ENCODE results near the gene SHBG. TPM values are rescaled to one million over a fixed set of nuclear protein-coding genes. Genes with fewer than 3 reads are reported as not detected.

SHBG gene
- total and polyA plus RNA-seq, 10 of the 15 experiments (the other 5 are each of a cell fraction or from before 2014, with no cell fraction given), result not detected

GRCh38 chr17:7583253-7584109 is 46.5 kb upstream of the SHBG start, which contains the start of gene MPDU1:
MPDU1 (plus strand) TSS chr17:7583852; CDS start chr17:7583863, 11 bp downstream.
- Histone ChIP-seq H3K4me3 (peak within 1 kb of the TSS; percentile 75), H3K9ac (ENCODE audit: control insufficient read depth, insufficient read depth, low read length) (peak within 1 kb of the TSS; percentile 100), H3K27ac (ENCODE audit: control insufficient read depth, insufficient read depth) (peak within 1 kb of the TSS; percentile 99), H3K27me3 (replicated peaks in 1 of 2; ENCODE audit: control insufficient read depth in 2 of 2, insufficient read depth in 2 of 2, low read length in 1 of 2) (no peaks in the 10 kb centered on the region), H2AFZ (ENCODE audit: control insufficient read depth, low read depth, low read length) (peak within 1 kb of the TSS; percentile 100), H3K4me2 (ENCODE audit: control insufficient read depth, insufficient read depth) (peak within 1 kb of the TSS; percentile 98), H3K36me3 (ENCODE audit: control insufficient read depth in 2 of 2, insufficient read depth in 2 of 2, low read length in 1 of 2) (peaks cover 5 to 12% of the 10 kb centered on the region in 2 experiments; a peak in 3 of 4 replicates), H4K20me1 (ENCODE audit: control insufficient read depth, insufficient read depth) (no peaks in the 10 kb centered on the region; the same call in 1 of the 2 replicates), H3K4me1 (ENCODE audit: control insufficient read depth, insufficient read depth, low read length) (peaks cover 38% of the 10 kb centered on the region), H3K79me2 (ENCODE audit: control insufficient read depth, insufficient read depth, low read length) (peaks cover 32% of the 10 kb centered on the region), H3K9me3 (replicated peaks; ENCODE audit: control insufficient read depth, insufficient read depth, low read length) (no peaks in the 10 kb centered on the region)
- ATAC-seq (peak; percentile 77), FAIRE-seq (peak; percentile 98), DNase-seq (ENCODE audit: low read depth, low spot score) (peak; percentile 84)
- ChIA-PET SMC1A (ENCODE audit: uncharacterized antibody, unreplicated experiment) (interaction anchor here (0.6 to 4.6 kb wide), 14 partner anchors 8 to 553 kb away, joined by 3 to 42 read pairs (median 3); partner anchors contain the start of genes SHBG, TP53 and WRAP53), CTCF (interaction anchor here (0.7 to 3.8 kb wide), 14 partner anchors 9 to 227 kb away, joined by 3 to 46 read pairs (median 3); partner anchors contain the start of genes SENP3, TNFSF12, TNFSF13 and TP53), POLR2A (interaction anchor here (0.6 to 3.6 kb wide), 14 partner anchors 10 to 246 kb away, joined by 3 to 39 read pairs (median 5); partner anchors contain the start of genes FXR2, SAT2, TMEM102 and TNFSF13), RAD21 (ENCODE audit: unreplicated experiment) (interaction anchor here (0.5 to 4.0 kb wide), 8 partner anchors 10 to 228 kb away, joined by 3 to 43 read pairs (median 8); partner anchors contain the start of genes FXR2, SENP3, TP53 and WRAP53)
- BruUV-seq (replicated peaks), result TSS peak; percentile 88
- WGBS (ENCODE audit: insufficient coverage, insufficient replicate concordance, low lambda C conversion rate, missing lambda C conversion rate), result 10% methylated on average over 69 of the region's 69 CpGs
- in situ Hi-C loops (cut with MboI), result no loop called here
- intact Hi-C loops (cut with micrococcal nuclease; ENCODE audit: unreplicated experiment), result loop anchor here (5.0 kb wide), 1 partner anchor 34 kb away; no protein-coding TSS in a partner anchor
- TF ChIP-seq CEBPZ (IDR thresholded peaks at IDR 0.05; ENCODE audit: low read depth, low read length), result no peak
- 0 out of 2 replicates have a peak, but pooled peaks have one; percentile 85 for TF ChIP-seq ZBTB11 (CRISPR knock-in tag; IDR thresholded peaks at IDR 0.05)
- TF ChIP-seq E4F1 (IDR thresholded peaks at IDR 0.05; ENCODE audit: borderline replicate concordance, partially characterized antibody), result peak; percentile 83
- no peak; the same call in 1 of the 2 replicates for TF ChIP-seq SPI1 (IDR thresholded peaks at IDR 0.05; ENCODE audit: borderline replicate concordance, insufficient read depth, low read depth, low read length)
- no peak; the same call in 1 of the 2 replicates for TF ChIP-seq PAX5 (IDR thresholded peaks at IDR 0.05; ENCODE audit: borderline replicate concordance, low read depth, low read length)
- TF ChIP-seq RAD21 (IDR thresholded peaks at IDR 0.05; ENCODE audit: insufficient read depth, low read depth, low read length), result no peak
- TF ChIP-seq MEF2B (IDR thresholded peaks at IDR 0.05; ENCODE audit: partially characterized antibody, poor library complexity, severe bottlenecking), result peak; percentile 23
- peak; percentile 87 for TF ChIP-seq NR2C1 (IDR thresholded peaks at IDR 0.05)
- no peak for TF ChIP-seq TCF12 (IDR thresholded peaks at IDR 0.05; ENCODE audit: low read depth, low read length)
- TF ChIP-seq MTA2 (IDR thresholded peaks at IDR 0.05; ENCODE audit: low read depth), result no peak; the same call in 1 of the 2 replicates
- no peak; the same call in 1 of the 2 replicates for TF ChIP-seq WRNIP1 (IDR thresholded peaks at IDR 0.05; ENCODE audit: borderline replicate concordance, low read depth, low read length)
